Activated naive CD8-positive, alpha-beta T cell treated with anti-CD3 and anti-CD28 coated beads, Interleukin-2, amount 10 ng/mL, durations not matched to agents 7 days and 5 days (primary cell): ENCODE measurements around the gene MINDY4B. TPM values are rescaled to one million over a fixed set of nuclear protein-coding genes. Genes with fewer than 3 reads are reported as not detected.

Experiments used
- ATAC-seq: fragments of 150-1000 bp; cut with Tn5 transposase; one replicate; pipeline ENCODE4 v1.10.0; 2021; ENCODE audit warnings: low read depth, moderate library complexity
- POLR2A ChIA-PET: fragments of 350-600 bp; sonication (Branson Sonifier 250); formaldehyde crosslinking; loops from one replicate; lab custom pipeline; 2021; ENCODE audit warnings: antibody characterized with exemption; lab: Charles Lee
- DNase-seq: peaks from one replicate; pipeline ENCODE4 v3.0.0; 2021
- H3K27ac Mint-ChIP-seq: one replicate; pipeline ENCODE4 v1.8.0; 2022; ENCODE audit warnings: mild to moderate bottlenecking, mixed read lengths
- H3K27me3 Mint-ChIP-seq: one replicate; pipeline ENCODE4 v1.8.0; 2022; ENCODE audit warnings: mild to moderate bottlenecking, moderate library complexity, mixed read lengths
- H3K36me3 Mint-ChIP-seq: one replicate; pipeline ENCODE4 v1.8.0; 2021; ENCODE audit warnings: mild to moderate bottlenecking, mixed read lengths
- H3K4me1 Mint-ChIP-seq: one replicate; pipeline ENCODE4 v1.8.0; 2021; ENCODE audit warnings: mixed read lengths
- H3K4me3 Mint-ChIP-seq: one replicate; pipeline ENCODE4 v1.8.0; 2022; ENCODE audit warnings: mild to moderate bottlenecking, moderate library complexity, mixed read lengths
- H3K9me3 Mint-ChIP-seq: one replicate; pipeline ENCODE4 v1.8.0; 2021; ENCODE audit warnings: mixed read lengths
- total RNA-seq, 2 experiments: library from RNA; stranded (reverse); gene quantifications; one replicate each; pipeline ENCODE4 v1.2.3, GENCODE V29; 2021

MINDY4B gene
- total RNA-seq, result not detected

DNA sequence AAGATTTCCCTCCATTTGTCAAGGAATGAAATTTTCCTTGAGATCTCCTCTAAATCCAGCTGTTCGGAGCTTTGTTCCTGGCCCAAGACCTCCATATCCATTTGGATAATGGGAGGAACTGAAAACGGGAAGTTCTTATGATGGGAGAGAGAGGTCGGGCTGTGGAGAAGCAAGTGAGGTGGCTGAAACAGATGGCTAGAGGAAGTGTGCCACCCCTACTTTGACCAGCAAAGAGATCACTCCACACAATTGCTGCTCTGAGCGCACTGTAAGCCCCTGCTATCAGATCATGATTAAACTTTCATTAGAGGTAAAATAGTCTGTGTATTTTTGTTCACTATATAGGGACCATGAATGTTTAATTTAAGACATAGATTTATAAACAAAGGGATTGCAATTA lies at the start of gene MINDY4B:
MINDY4B (minus strand) TSS at position 101 of the 400 bp plus-strand sequence; CDS start at position 101, 0 bp downstream.
- Mint-ChIP-seq H3K36me3 (no peaks in the 10 kb centered on the region), H3K4me1 (no peaks in the 10 kb centered on the region), H3K27me3 (peaks cover 42% of the 10 kb centered on the region), H3K27ac (no peak within 1 kb of the TSS), H3K9me3 (no peaks in the 10 kb centered on the region), H3K4me3 (no peak within 1 kb of the TSS)
- POLR2A ChIA-PET, result no interaction called here
- DNase-seq (no peak), ATAC-seq (no peak)

DNA sequence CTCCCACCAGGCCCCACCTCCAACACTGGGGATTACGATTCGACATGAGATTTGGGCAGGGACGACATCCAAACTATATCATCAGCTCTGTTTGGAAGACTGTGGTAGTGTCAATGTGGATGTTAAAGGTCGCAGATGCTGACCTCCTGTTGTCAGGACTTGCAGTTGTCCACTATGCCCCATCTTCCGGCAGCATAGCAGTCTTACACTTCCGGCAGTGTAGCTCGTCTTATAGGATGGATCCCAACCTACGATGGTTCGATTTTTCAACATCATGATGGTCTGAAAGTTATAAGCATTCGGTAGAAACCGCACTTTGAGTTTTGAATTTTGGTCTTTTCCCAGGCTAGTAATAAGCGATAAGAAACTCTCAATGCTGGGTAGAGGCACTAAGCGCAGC lies 46.7 kb upstream of the MINDY4B start:
- no peak for DNase-seq
- ATAC-seq, result no peak
- POLR2A ChIA-PET, result no interaction called here
- H3K27ac Mint-ChIP-seq, result no peak overlapping the region
- no peaks in the 10 kb centered on the region for H3K4me1 Mint-ChIP-seq
- peaks cover 2% of the 10 kb centered on the region for H3K9me3 Mint-ChIP-seq
- peaks cover 23% of the 10 kb centered on the region for H3K27me3 Mint-ChIP-seq
- no peak overlapping the region for H3K4me3 Mint-ChIP-seq
- no peaks in the 10 kb centered on the region for H3K36me3 Mint-ChIP-seq

DNA sequence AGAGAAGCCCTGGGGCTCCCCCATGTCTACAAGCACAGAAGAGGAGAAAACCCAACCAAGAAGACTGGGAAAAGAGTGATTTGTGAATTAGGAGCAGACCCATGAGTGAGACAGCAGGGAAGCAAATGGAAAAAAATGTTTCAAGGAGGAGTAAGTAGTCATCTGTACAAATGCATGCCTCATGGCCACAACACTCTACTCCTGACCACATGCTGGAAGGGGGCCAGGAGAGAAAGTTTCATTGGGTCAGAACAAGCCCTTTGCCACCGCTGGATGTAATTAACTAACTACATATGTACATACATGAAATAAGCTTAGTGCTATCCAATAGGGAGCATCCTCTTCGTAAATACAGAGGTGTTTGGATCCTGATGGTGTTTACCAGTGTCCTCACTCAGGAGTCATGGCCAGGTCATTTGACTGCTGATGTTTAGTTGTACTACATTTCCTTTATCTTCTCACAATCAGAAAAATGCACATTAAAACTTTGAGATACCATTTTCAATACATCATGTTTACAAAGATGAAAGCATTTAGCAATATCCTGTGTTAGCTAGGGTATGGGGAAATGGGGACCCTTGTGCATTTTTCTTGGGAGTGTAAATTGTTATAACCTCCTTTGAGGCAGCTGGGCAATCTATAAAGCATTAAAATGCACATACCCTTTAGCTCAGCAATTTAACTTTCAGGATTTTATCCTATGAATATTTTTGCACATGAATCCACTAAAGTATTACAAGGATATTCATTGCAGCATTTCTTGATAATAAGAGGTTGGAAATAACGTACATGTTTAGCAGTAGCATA lies 40.2 kb upstream of the MINDY4B start:
- Mint-ChIP-seq H3K27me3 (peaks cover 11% of the 10 kb centered on the region), H3K4me1 (no peaks in the 10 kb centered on the region)
- POLR2A ChIA-PET, result no interaction called here

DNA sequence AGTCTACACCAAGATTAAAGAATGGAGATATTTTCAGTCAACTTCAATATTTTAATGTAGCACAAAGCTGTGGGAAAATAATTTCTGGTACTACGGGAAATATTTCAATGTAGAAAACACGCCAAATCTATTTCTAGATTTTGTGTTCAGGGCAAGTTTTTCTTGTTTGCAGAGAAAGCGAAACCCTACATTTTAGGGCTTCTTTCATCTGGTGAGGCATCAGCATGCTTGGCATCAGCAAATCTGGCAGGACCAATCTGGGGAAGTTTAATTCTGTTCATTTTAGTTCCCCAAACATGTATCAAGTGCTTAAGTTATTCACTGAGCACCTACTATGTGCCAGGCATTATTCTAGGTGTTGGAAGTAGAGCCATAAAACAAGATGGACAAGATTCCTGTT lies 37.0 kb upstream of the MINDY4B start:
- no peaks in the 10 kb centered on the region for H3K9me3 Mint-ChIP-seq
- ATAC-seq (no peak), DNase-seq (no peak)
- no peaks in the 10 kb centered on the region for H3K4me1 Mint-ChIP-seq
- no peaks in the 10 kb centered on the region for H3K36me3 Mint-ChIP-seq
- H3K4me3 Mint-ChIP-seq, result no peak overlapping the region
- POLR2A ChIA-PET, result no interaction called here
- no peak overlapping the region for H3K27ac Mint-ChIP-seq
- H3K27me3 Mint-ChIP-seq, result peaks cover 15% of the 10 kb centered on the region

More for the DNA sequence above, 40.2 kb upstream of the MINDY4B start:
- H3K36me3 Mint-ChIP-seq, result no peaks in the 10 kb centered on the region
- no peak overlapping the region for H3K4me3 Mint-ChIP-seq
- no peak overlapping the region for H3K27ac Mint-ChIP-seq
- H3K9me3 Mint-ChIP-seq, result no peaks in the 10 kb centered on the region
- ATAC-seq (no peak), DNase-seq (no peak)

DNA sequence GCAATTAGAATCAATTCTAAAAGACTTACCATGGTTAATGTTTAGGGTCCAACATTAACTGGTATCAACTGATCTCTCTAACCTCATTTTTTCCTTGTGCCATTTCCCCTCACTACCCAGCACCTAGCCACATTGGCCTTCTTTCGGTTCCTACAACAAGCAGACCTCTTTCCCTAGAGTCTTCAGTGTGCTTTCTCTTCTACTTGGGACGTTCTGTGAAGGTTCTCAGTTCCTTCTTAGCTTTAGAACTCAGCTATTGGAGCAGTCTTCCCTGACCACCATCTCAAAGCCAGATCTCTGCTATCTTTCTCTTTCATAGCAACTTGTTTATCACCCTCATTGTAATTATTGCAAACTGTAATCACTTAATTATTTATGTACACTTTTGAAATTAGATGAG lies 31.5 kb upstream of the MINDY4B start:
- Mint-ChIP-seq H3K4me1 (no peaks in the 10 kb centered on the region), H3K27ac (no peak overlapping the region), H3K36me3 (no peaks in the 10 kb centered on the region), H3K4me3 (no peak overlapping the region), H3K9me3 (no peaks in the 10 kb centered on the region), H3K27me3 (peaks cover 18% of the 10 kb centered on the region)
- DNase-seq (no peak), ATAC-seq (no peak)
- POLR2A ChIA-PET, result no interaction called here

DNA sequence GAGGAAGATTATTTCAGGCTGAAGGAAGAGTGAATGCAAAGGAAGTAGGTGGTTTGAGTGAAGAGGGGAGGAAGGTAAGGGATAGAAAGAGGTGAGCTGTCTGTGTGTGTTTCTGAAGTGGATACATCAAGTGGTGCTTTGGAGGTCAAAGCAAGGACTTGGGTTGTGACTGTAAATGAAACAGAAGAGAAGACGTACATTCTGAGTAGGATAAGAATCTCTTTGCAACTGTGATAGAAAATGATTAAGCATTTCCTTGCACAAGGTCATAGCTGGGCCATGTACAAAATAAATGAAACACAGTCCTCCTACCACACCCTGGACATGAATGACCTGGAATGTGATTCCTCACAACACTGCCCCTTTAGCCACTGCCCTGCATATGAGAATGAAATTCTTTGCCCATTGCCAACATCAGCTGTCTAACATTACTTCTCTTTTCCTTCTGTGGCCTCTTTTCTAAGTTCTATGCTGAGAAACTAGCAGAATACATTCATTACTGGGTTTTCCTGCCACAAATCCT lies 28.3 kb upstream of the MINDY4B start:
- Mint-ChIP-seq H3K4me1 (no peaks in the 10 kb centered on the region), H3K27ac (no peak overlapping the region)
- POLR2A ChIA-PET, result no interaction called here

DNA sequence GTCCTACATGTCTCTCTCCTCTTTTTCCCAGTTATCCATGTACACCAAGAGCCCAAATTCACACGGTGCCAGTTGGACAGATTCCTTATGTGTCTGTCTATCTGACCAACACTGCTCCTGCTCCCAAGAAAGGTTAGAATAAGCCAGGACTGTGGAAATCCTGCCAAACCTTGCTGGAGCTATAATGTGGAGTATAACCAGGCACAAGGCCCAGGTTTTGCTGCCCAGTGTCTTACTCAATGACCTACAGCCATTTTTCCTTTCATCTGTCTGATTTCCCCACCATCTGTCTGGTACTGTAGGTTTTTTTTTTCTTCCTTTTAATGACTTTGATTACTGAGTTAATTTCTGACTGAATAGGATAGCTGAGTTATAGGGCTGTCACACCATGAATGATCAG lies 26.5 kb upstream of the MINDY4B start:
- Mint-ChIP-seq H3K4me3 (no peak overlapping the region), H3K9me3 (no peaks in the 10 kb centered on the region), H3K27ac (no peak overlapping the region), H3K4me1 (no peaks in the 10 kb centered on the region), H3K36me3 (no peaks in the 10 kb centered on the region), H3K27me3 (peaks cover 20% of the 10 kb centered on the region)
- POLR2A ChIA-PET, result no interaction called here
- ATAC-seq (no peak), DNase-seq (no peak)

More for the DNA sequence above, 28.3 kb upstream of the MINDY4B start:
- peaks cover 16% of the 10 kb centered on the region for H3K27me3 Mint-ChIP-seq
- DNase-seq, result no peak
- no peak overlapping the region for H3K4me3 Mint-ChIP-seq
- no peaks in the 10 kb centered on the region for H3K36me3 Mint-ChIP-seq
- no peak for ATAC-seq
- H3K9me3 Mint-ChIP-seq, result no peaks in the 10 kb centered on the region

DNA sequence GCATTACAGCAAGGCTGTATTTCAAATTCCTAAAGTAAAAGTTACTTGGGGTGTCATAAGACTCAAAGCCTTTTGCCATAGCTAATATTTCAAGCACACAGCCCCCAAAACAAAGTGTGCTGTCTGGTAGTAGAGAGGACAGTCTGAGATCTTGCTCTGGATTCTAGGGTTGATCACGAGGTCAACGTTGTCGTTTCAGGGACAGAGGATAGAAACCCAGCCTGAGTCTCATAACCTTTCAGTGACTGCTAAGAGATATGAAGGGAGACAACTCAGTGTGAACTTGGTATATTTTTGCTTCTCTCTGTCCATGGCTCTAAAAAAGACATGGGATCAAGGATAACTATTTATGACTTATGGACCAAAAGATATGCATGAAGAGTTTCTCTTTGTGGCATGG lies 25.6 kb upstream of the MINDY4B start:
- DNase-seq, result no peak
- Mint-ChIP-seq H3K4me1 (peaks cover under 1% of the 10 kb centered on the region), H3K27me3 (peaks cover 20% of the 10 kb centered on the region), H3K27ac (no peak overlapping the region), H3K9me3 (no peaks in the 10 kb centered on the region), H3K36me3 (no peaks in the 10 kb centered on the region), H3K4me3 (no peak overlapping the region)
- ATAC-seq, result no peak
- POLR2A ChIA-PET, result no interaction called here

DNA sequence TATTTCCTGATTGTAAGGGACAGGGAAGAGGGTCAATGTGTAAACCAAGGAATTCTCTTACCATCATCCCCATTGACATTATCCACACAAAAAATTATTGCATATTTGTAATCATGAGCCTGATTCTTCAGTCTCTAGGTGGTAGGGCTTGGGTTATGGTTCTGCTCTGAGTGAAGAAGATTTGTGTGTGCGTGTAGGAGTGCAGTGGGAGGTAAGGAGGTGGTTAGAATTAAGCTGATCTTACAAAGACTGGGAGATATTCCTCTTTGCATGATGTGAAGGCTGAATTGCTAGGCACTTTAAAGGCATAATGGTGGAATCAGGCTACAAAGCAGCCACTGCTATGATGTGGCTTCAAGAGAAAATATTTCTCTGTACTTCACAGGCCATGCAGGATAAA lies 23.0 kb upstream of the MINDY4B start:
- Mint-ChIP-seq H3K27ac (no peak overlapping the region), H3K4me3 (no peak overlapping the region), H3K9me3 (no peaks in the 10 kb centered on the region), H3K27me3 (peaks cover 20% of the 10 kb centered on the region), H3K4me1 (peaks cover 3% of the 10 kb centered on the region), H3K36me3 (no peaks in the 10 kb centered on the region)
- no peak for DNase-seq
- ATAC-seq, result no peak
- POLR2A ChIA-PET, result no interaction called here

DNA sequence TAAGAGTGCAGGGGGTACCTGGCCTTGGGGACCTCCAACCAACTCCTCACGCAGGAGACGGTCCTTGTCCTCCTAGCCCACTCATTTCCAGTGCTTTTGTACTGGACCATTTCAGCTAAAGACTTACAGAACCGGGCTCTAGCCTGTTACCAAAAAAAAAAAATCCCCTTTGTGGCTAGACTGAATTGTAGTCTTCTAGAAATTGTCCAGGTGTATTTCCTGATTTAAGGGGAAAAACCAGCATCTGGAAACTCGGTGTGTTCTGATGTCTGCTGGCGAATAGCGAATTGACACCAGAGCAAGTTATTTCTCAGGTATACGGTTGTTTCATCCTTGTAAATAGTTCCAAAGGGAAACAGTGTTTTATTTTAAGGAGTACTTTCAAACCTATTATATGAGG lies 21.1 kb upstream of the MINDY4B start:
- Mint-ChIP-seq H3K27ac (no peak overlapping the region), H3K27me3 (peaks cover 15% of the 10 kb centered on the region), H3K9me3 (no peaks in the 10 kb centered on the region), H3K4me3 (no peak overlapping the region), H3K4me1 (peaks cover 3% of the 10 kb centered on the region), H3K36me3 (no peaks in the 10 kb centered on the region)
- POLR2A ChIA-PET, result no interaction called here
- no peak for ATAC-seq
- no peak for DNase-seq

DNA sequence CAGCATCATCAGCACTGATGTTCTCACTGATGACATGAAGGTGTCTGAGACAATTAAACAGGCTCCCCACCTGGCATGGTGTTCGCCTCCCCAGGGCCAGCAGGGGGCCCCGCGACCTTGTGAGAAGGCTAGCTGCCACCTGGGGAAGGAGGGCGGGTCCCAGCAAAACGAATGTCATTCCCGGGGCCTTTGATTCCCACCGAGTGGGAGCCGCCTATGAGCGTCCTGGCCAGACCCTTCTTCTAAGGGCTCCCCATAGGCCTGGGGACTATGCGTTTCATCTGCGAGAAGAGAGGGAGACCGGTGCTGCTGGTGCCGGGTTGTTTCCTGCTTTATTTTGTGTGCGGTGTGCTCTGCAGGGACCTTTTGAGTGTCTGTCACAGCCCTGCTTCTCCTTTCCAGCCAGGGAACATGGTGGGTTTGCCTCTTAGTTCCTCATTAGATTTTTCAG lies 20.5 kb upstream of the MINDY4B start:
- POLR2A ChIA-PET, result no interaction called here
- peak; percentile 68 for DNase-seq
- H3K36me3 Mint-ChIP-seq, result no peaks in the 10 kb centered on the region
- H3K4me1 Mint-ChIP-seq, result peaks cover 3% of the 10 kb centered on the region
- H3K9me3 Mint-ChIP-seq, result no peaks in the 10 kb centered on the region
- H3K27me3 Mint-ChIP-seq, result peaks cover 15% of the 10 kb centered on the region
- peak; percentile 84 for ATAC-seq
- H3K4me3 Mint-ChIP-seq, result peak overlapping the region; percentile 61
- H3K27ac Mint-ChIP-seq, result no peak overlapping the region

DNA sequence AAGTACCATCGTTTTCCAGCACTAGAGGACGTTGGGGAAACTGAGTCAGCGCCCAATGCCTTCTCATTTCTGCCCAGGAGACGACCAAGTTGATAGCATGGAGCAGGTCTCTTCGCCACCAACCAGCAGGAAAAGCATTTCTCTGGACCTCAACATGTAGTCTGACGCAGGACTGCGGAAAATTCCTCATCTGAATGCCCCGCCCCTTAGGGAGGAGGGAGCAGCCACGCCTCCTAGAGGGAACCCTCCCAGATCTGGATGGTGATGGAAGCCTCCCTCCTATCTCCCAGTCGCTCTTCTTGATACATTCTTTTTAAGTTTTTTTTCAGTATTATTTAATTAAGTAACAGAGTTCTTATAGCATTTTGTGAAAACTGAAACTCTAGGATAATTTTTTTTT lies 17.4 kb upstream of the MINDY4B start:
- POLR2A ChIA-PET, result no interaction called here
- ATAC-seq (no peak), DNase-seq (no peak)
- Mint-ChIP-seq H3K4me1 (peaks cover 3% of the 10 kb centered on the region), H3K27ac (no peak overlapping the region), H3K27me3 (peaks cover 14% of the 10 kb centered on the region), H3K36me3 (no peaks in the 10 kb centered on the region), H3K4me3 (no peak overlapping the region), H3K9me3 (no peaks in the 10 kb centered on the region)

DNA sequence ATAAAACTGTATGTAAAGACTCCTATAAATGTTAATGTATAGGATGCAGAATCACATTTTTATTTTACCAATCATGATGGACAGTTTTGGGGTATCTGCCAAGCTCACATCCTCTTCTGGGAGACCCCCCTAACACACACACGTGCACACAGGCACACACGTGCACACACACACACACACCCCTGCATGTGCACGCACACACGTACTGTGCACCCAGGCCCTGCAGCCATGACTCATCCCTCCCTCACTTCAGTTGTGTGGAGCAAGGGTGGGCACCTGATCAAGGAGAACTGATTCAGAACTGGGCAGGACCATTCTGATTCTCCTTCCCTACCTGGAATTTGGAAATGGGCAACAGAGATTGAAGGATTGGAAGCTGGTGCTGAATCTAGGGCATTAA lies 16.0 kb upstream of the MINDY4B start:
- Mint-ChIP-seq H3K4me1 (peaks cover 3% of the 10 kb centered on the region), H3K27ac (no peak overlapping the region), H3K27me3 (peaks cover 14% of the 10 kb centered on the region), H3K9me3 (no peaks in the 10 kb centered on the region), H3K36me3 (no peaks in the 10 kb centered on the region), H3K4me3 (no peak overlapping the region)
- POLR2A ChIA-PET, result no interaction called here
- DNase-seq, result no peak
- ATAC-seq, result no peak

DNA sequence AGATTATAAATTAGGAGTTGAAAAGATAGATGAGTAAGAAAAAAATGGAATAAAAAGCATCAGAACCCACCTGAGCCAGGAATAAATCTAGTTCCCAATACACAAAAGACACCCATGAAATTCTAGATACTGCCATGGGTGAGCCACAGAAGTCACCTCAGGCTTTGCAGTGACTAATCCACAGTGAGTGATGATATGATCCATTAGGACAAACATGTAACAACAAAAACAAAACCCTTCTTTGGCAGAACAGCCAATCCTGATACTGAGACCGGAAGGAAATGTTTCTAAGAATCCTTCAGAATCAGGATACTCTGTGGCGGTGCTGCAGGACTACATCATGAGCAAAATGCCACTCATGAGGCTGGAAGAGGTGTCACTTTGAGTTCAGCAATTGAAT lies 15.0 kb upstream of the MINDY4B start:
- H3K27me3 Mint-ChIP-seq, result peaks cover 14% of the 10 kb centered on the region
- no peak for ATAC-seq
- no peaks in the 10 kb centered on the region for H3K36me3 Mint-ChIP-seq
- POLR2A ChIA-PET, result no interaction called here
- DNase-seq, result no peak
- no peak overlapping the region for H3K4me3 Mint-ChIP-seq
- no peaks in the 10 kb centered on the region for H3K9me3 Mint-ChIP-seq
- no peak overlapping the region for H3K27ac Mint-ChIP-seq
- no peaks in the 10 kb centered on the region for H3K4me1 Mint-ChIP-seq
